Activated gamma-delta T cell treated with anti-CD3 and anti-CD28 coated beads, Interleukin-2, amount 50 U/mL, for 16 hours (primary cell): Measurements from ENCODE around the gene PIGN.

Experiments
- DNase-seq: peaks from one replicate; pipeline ENCODE4 v3.0.0-alpha.2; 2020; ENCODE audit warnings: low read depth

The PIGN gene

GRCh38 chr18:62186774-62187542 is at the start of gene PIGN, which contains the start of gene RELCH:
PIGN (minus strand) TSS chr18:62187056; CDS start chr18:62161353, 25,703 bp downstream.
RELCH (plus strand) TSS chr18:62187255; CDS start chr18:62187506, 251 bp downstream.
- peak; percentile 93 for DNase-seq

- DNase-seq = no peak
Measured at GRCh38 chr18:62236252-62236651, 49.4 kb upstream of the PIGN start.

GRCh38 chr18:62226047-62226446 is 39.2 kb upstream of the PIGN start:
- DNase-seq = no peak

- no peak for DNase-seq
Measured at GRCh38 chr18:62224229-62224628, 37.4 kb upstream of the PIGN start.

GRCh38 chr18:62214790-62215189 is 27.9 kb upstream of the PIGN start:
- DNase-seq = no peak

- DNase-seq = no peak
Measured at GRCh38 chr18:62211325-62211828, 24.5 kb upstream of the PIGN start.

- no peak for DNase-seq
Measured at GRCh38 chr18:62210138-62210537, 23.3 kb upstream of the PIGN start.

- no peak for DNase-seq
Measured at GRCh38 chr18:62209046-62209445, 22.2 kb upstream of the PIGN start.

- no peak for DNase-seq
Measured at GRCh38 chr18:62206593-62206992, 19.7 kb upstream of the PIGN start.

- no peak for DNase-seq
Measured at GRCh38 chr18:62205824-62206223, 19.0 kb upstream of the PIGN start.

- DNase-seq = no peak
Measured at GRCh38 chr18:62201870-62202269, 15.0 kb upstream of the PIGN start.

- DNase-seq = no peak
Measured at GRCh38 chr18:62200121-62200914, 13.5 kb upstream of the PIGN start.

- no peak for DNase-seq
Measured at GRCh38 chr18:62199629-62200028, 12.8 kb upstream of the PIGN start.

GRCh38 chr18:62198259-62198658 is 11.4 kb upstream of the PIGN start:
- no peak for DNase-seq

- no peak for DNase-seq
Measured at GRCh38 chr18:62196980-62197379, 10.1 kb upstream of the PIGN start.

GRCh38 chr18:62196079-62196478 is 9.2 kb upstream of the PIGN start:
- DNase-seq = no peak

GRCh38 chr18:62189208-62189607 is 2.4 kb upstream of the PIGN start:
- DNase-seq = no peak

GRCh38 chr18:62187543-62188510 is 971 bp upstream of the PIGN start:
- DNase-seq = no peak

- DNase-seq = peak; percentile 13
Measured at GRCh38 chr18:62186499-62186773, 420 bp downstream of the PIGN start.

- DNase-seq = peak; percentile 11
Measured at GRCh38 chr18:62183578-62184195, 3.2 kb downstream of the PIGN start.

- DNase-seq = no peak
Measured at GRCh38 chr18:62182220-62182619, 4.6 kb downstream of the PIGN start.

- no peak for DNase-seq
Measured at GRCh38 chr18:62179213-62179612, 7.6 kb downstream of the PIGN start.
